ENCODE results near the gene DDX39A. TPM values are rescaled to one million over a fixed set of nuclear protein-coding genes. Genes with fewer than 3 reads are reported as not detected.

DDX39A gene
- total and polyA plus RNA-seq, 3 experiments from 2014 or later: 110 to 302 (median 298) TPM

GRCh38 chr19:14416817-14417231 lies 2.3 kb downstream of the DDX39A start:
- DNase-seq: no peak
- H3K36me3 ChIP-seq (ENCODE audit: insufficient read depth, low read length): peaks cover 32% of the 10 kb centered on the region
- Mint-ChIP-seq H3K27ac (peak overlapping the region; percentile 73 to 98 (median 94)), H3K9me3 (no peaks in the 10 kb centered on the region), H3K36me3 (peaks cover 0 to 52% (median 3%) of the 10 kb centered on the region in 3 donors), H3K4me1 (peaks cover 50 to 70% (median 69%) of the 10 kb centered on the region in 3 donors), H3K4me3 (peak overlapping the region; percentile 67 to 94 (median 86)), H3K27me3 (peaks cover 0 to 10% of the 10 kb centered on the region in 2 donors)
- ChIA-PET CTCF (interaction anchor here (1.0 to 1.5 kb wide), 2 partner anchors 55 to 280 kb away, joined by 3 read pairs; partner anchors contain the start of gene ASF1B), POLR2A (interaction anchor here (0.5 to 1.2 kb wide), 3 partner anchors 30 to 68 kb away, joined by 3 to 11 read pairs (median 7); no protein-coding TSS in a partner anchor)
- peak overlapping the region; percentile 44 for H3K4me3 ChIP-seq (ENCODE audit: low read length)
- no peaks in the 10 kb centered on the region for H3K9me3 ChIP-seq (ENCODE audit: low read length)
- H3K4me1 ChIP-seq (ENCODE audit: insufficient read depth, low read length): peaks cover 62% of the 10 kb centered on the region
- no peaks in the 10 kb centered on the region for H3K27me3 ChIP-seq (ENCODE audit: insufficient read depth, low read length, poor library complexity, severe bottlenecking)
- H3K27ac ChIP-seq (ENCODE audit: low read depth, low read length): peak overlapping the region; percentile 94

- peaks cover 0 to 15% of the 10 kb centered on the region in 2 donors for H3K27me3 Mint-ChIP-seq
- H3K4me3 ChIP-seq (ENCODE audit: low read length): no peak overlapping the region
- H3K4me3 Mint-ChIP-seq: peak overlapping the region in 6 of 7 donors; percentile 8 to 87 (median 50)
- H3K27me3 ChIP-seq (ENCODE audit: insufficient read depth, low read length, poor library complexity, severe bottlenecking): no peaks in the 10 kb centered on the region
- H3K9me3 Mint-ChIP-seq: peaks cover 0 to 3% (median 0%) of the 10 kb centered on the region in 5 donors
- H3K9me3 ChIP-seq (ENCODE audit: low read length): no peaks in the 10 kb centered on the region
- H3K4me1 Mint-ChIP-seq: peaks cover 61 to 85% (median 75%) of the 10 kb centered on the region in 3 donors
- DNase-seq: no peak
- H3K27ac Mint-ChIP-seq: peak overlapping the region; percentile 49 to 98 (median 85)
- H3K4me1 ChIP-seq (ENCODE audit: insufficient read depth, low read length): peaks cover 79% of the 10 kb centered on the region
- POLR2A ChIA-PET: interaction anchor here (0.6 to 1.6 kb wide), 7 partner anchors 11 to 193 kb away, joined by 3 to 5 read pairs (median 3); no protein-coding TSS in a partner anchor
- H3K27ac ChIP-seq (ENCODE audit: low read depth, low read length): no peak overlapping the region
- peaks cover 0 to 66% (median 4%) of the 10 kb centered on the region in 3 donors for H3K36me3 Mint-ChIP-seq
- peaks cover 49% of the 10 kb centered on the region for H3K36me3 ChIP-seq (ENCODE audit: insufficient read depth, low read length)
- CTCF ChIA-PET: interaction anchor here (0.6 to 2.1 kb wide), 9 partner anchors 9 to 278 kb away, joined by 3 to 13 read pairs (median 4); partner anchors contain the start of gene ASF1B
Observed at GRCh38 chr19:14414926-14415690, 4.0 kb downstream of the DDX39A start.

GRCh38 chr19:14413693-14414181 lies 5.4 kb downstream of the DDX39A start:
- POLR2A ChIA-PET: interaction anchor here (1.3 kb wide), 1 partner anchor 52 kb away, joined by 3 read pairs; no protein-coding TSS in a partner anchor

GRCh38 chr19:14412996-14413692 lies 6.0 kb downstream of the DDX39A start:
- Mint-ChIP-seq H3K27ac (peak overlapping the region; percentile 43 to 98 (median 74)), H3K4me1 (peaks cover 66 to 91% (median 70%) of the 10 kb centered on the region in 3 donors), H3K36me3 (peaks cover 4 to 78% (median 6%) of the 10 kb centered on the region in 3 donors), H3K9me3 (peaks cover 0 to 4% (median 0%) of the 10 kb centered on the region in 5 donors), H3K27me3 (peaks cover 0 to 17% of the 10 kb centered on the region in 2 donors), H3K4me3 (peak overlapping the region in 5 of 7 donors; percentile 44 to 70 (median 64))
- Histone ChIP-seq H3K4me3 (ENCODE audit: low read length) (no peak overlapping the region), H3K9me3 (ENCODE audit: low read length) (no peaks in the 10 kb centered on the region), H3K4me1 (ENCODE audit: insufficient read depth, low read length) (peaks cover 86% of the 10 kb centered on the region), H3K27me3 (ENCODE audit: insufficient read depth, low read length, poor library complexity, severe bottlenecking) (no peaks in the 10 kb centered on the region), H3K36me3 (ENCODE audit: insufficient read depth, low read length) (peaks cover 69% of the 10 kb centered on the region), H3K27ac (ENCODE audit: low read depth, low read length) (no peak overlapping the region)
- ChIA-PET POLR2A (interaction anchor here (1.3 kb wide), 1 partner anchor 51 kb away, joined by 3 read pairs; no protein-coding TSS in a partner anchor), CTCF (interaction anchor here (0.8 to 1.4 kb wide), 3 partner anchors 52 to 65 kb away, joined by 3 to 7 read pairs (median 5); no protein-coding TSS in a partner anchor)
- no peak for DNase-seq

More at GRCh38 chr19:14413693-14414181, 5.4 kb downstream of the DDX39A start:
- Histone ChIP-seq H3K4me3 (ENCODE audit: low read length) (no peak overlapping the region), H3K27ac (ENCODE audit: low read depth, low read length) (no peak overlapping the region), H3K36me3 (ENCODE audit: insufficient read depth, low read length) (peaks cover 63% of the 10 kb centered on the region), H3K27me3 (ENCODE audit: insufficient read depth, low read length, poor library complexity, severe bottlenecking) (no peaks in the 10 kb centered on the region), H3K4me1 (ENCODE audit: insufficient read depth, low read length) (peaks cover 86% of the 10 kb centered on the region), H3K9me3 (ENCODE audit: low read length) (no peaks in the 10 kb centered on the region)
- H3K27me3 Mint-ChIP-seq: peaks cover 0 to 13% of the 10 kb centered on the region in 2 donors
- H3K4me1 Mint-ChIP-seq: peaks cover 63 to 88% (median 73%) of the 10 kb centered on the region in 3 donors
- no peak for DNase-seq
- H3K27ac Mint-ChIP-seq: peak overlapping the region in 7 of 8 donors; percentile 39 to 98 (median 76)
- CTCF ChIA-PET: interaction anchor here (0.8 to 2.1 kb wide), 5 partner anchors 8 to 277 kb away, joined by 3 to 13 read pairs (median 7); partner anchors contain the start of gene ASF1B
- peaks cover 0 to 4% (median 0%) of the 10 kb centered on the region in 5 donors for H3K9me3 Mint-ChIP-seq
- peak overlapping the region in 5 of 7 donors; percentile 44 to 70 (median 64) for H3K4me3 Mint-ChIP-seq
- H3K36me3 Mint-ChIP-seq: peaks cover 0 to 75% (median 6%) of the 10 kb centered on the region in 3 donors

GRCh38 chr19:14412324-14412995 lies 6.7 kb downstream of the DDX39A start:
- Mint-ChIP-seq H3K9me3 (peaks cover 0 to 4% (median 0%) of the 10 kb centered on the region in 5 donors), H3K4me1 (peaks cover 64 to 87% (median 65%) of the 10 kb centered on the region in 3 donors), H3K27ac (peak overlapping the region in 6 of 8 donors; percentile 54 to 97 (median 72)), H3K4me3 (peak overlapping the region in 3 of 7 donors; percentile 8 to 50 (median 19)), H3K36me3 (peaks cover 4 to 83% (median 8%) of the 10 kb centered on the region in 3 donors), H3K27me3 (peaks cover 0 to 16% of the 10 kb centered on the region in 2 donors)
- H3K4me3 ChIP-seq (ENCODE audit: low read length): no peak overlapping the region
- no peaks in the 10 kb centered on the region for H3K9me3 ChIP-seq (ENCODE audit: low read length)
- peak in 1 of 5 donors; percentile 27 for DNase-seq
- POLR2A ChIA-PET: interaction anchor here (0.6 to 1.3 kb wide), 2 partner anchors 51 to 54 kb away, joined by 3 to 4 read pairs; no protein-coding TSS in a partner anchor
- no peak overlapping the region for H3K27ac ChIP-seq (ENCODE audit: low read depth, low read length)
- CTCF ChIA-PET: interaction anchor here (1.4 to 14.4 kb wide), 2 partner anchors 51 kb away, joined by 7 to 186 read pairs; no protein-coding TSS in a partner anchor
- no peaks in the 10 kb centered on the region for H3K27me3 ChIP-seq (ENCODE audit: insufficient read depth, low read length, poor library complexity, severe bottlenecking)
- H3K36me3 ChIP-seq (ENCODE audit: insufficient read depth, low read length): peaks cover 76% of the 10 kb centered on the region
- H3K4me1 ChIP-seq (ENCODE audit: insufficient read depth, low read length): peaks cover 83% of the 10 kb centered on the region

- Histone ChIP-seq H3K4me1 (ENCODE audit: insufficient read depth, low read length) (peaks cover 77% of the 10 kb centered on the region), H3K4me3 (ENCODE audit: low read length) (no peak overlapping the region), H3K27me3 (ENCODE audit: insufficient read depth, low read length, poor library complexity, severe bottlenecking) (no peaks in the 10 kb centered on the region), H3K27ac (ENCODE audit: low read depth, low read length) (no peak overlapping the region), H3K9me3 (ENCODE audit: low read length) (no peaks in the 10 kb centered on the region), H3K36me3 (ENCODE audit: insufficient read depth, low read length) (peaks cover 78% of the 10 kb centered on the region)
- ChIA-PET CTCF (interaction anchor here (1.0 to 14.4 kb wide), 3 partner anchors 51 to 275 kb away, joined by 3 to 186 read pairs (median 9); partner anchors contain the start of gene ASF1B), POLR2A (interaction anchor here (1.7 kb wide), 1 partner anchor 31 kb away, joined by 11 read pairs; the partner anchor contains the start of gene ADGRE5)
- Mint-ChIP-seq H3K36me3 (peaks cover 4 to 84% (median 10%) of the 10 kb centered on the region in 3 donors), H3K27me3 (peaks cover 0 to 16% of the 10 kb centered on the region in 2 donors), H3K4me3 (peak overlapping the region in 6 of 7 donors; percentile 8 to 75 (median 34)), H3K27ac (peak overlapping the region; percentile 4 to 97 (median 70)), H3K4me1 (peaks cover 59 to 84% (median 62%) of the 10 kb centered on the region in 3 donors), H3K9me3 (peaks cover 0 to 4% (median 0%) of the 10 kb centered on the region in 5 donors)
- no peak for DNase-seq
Observed at GRCh38 chr19:14411938-14412245, 7.2 kb downstream of the DDX39A start.
